Measurements from ENCODE around the gene CELSR1.
A peak's percentile ranks its signal among the peaks of the same experiment; 100 is the strongest.

CELSR1 gene

DNA sequence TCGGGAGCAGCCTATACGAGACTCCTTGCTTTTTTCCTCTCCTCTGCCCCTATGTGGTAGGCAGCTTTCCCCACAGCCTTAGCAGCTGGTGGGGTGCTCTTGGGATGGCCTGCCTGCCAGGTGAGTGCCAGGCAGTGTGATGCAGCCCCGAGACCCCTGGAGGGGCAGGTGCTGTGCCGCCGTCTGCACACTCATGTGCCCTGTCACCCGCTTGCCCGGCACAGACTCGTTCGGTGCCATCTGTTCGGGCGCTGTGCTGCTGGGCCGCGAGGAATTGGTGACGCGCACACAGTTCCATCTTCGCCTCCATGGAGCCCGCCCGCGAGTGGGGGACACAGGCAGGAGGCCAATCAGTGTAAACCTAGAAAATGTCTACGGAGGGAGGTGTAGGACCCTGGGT is 186.8 kb downstream of the CELSR1 start:
- no peak for ATAC-seq (replicated peaks)
- DNase-seq, result no peak
- peak overlapping the region; percentile 33 for H3K27ac Mint-ChIP-seq
- H3K4me3 Mint-ChIP-seq, result no peak overlapping the region
- H3K4me1 Mint-ChIP-seq, result peaks cover 15 to 16% of the 10 kb centered on the region in 2 donors
- no peaks in the 10 kb centered on the region for H3K27me3 Mint-ChIP-seq
- no peaks in the 10 kb centered on the region for H3K9me3 Mint-ChIP-seq
- H3K36me3 Mint-ChIP-seq, result peaks cover 56 to 77% of the 10 kb centered on the region in 2 donors

DNA sequence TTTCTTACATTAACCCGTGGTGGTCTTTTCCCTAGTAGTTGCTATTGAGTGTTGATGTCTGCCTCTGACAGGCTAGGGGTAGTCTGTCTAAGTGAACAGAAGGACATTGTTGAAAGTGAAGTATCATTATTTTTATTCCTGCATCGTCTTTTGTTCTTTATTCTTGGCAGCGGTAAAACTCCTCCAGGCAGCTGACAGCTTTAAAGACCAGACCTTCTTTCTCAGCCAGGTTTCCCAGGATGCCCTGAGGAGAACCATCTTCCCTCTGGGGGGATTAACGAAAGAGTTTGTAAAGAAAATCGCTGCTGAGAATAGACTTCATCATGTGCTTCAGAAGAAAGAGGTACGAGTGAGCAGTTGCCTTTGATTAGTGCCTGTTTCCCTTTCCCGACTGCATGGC is 187.3 kb downstream of the CELSR1 start:
- Mint-ChIP-seq H3K4me3 (no peak overlapping the region), H3K27ac (no peak overlapping the region), H3K9me3 (no peaks in the 10 kb centered on the region), H3K4me1 (peaks cover 13 to 15% of the 10 kb centered on the region in 2 donors), H3K27me3 (no peaks in the 10 kb centered on the region), H3K36me3 (peaks cover 53 to 74% of the 10 kb centered on the region in 2 donors)
- DNase-seq (no peak), ATAC-seq (replicated peaks) (no peak)

DNA sequence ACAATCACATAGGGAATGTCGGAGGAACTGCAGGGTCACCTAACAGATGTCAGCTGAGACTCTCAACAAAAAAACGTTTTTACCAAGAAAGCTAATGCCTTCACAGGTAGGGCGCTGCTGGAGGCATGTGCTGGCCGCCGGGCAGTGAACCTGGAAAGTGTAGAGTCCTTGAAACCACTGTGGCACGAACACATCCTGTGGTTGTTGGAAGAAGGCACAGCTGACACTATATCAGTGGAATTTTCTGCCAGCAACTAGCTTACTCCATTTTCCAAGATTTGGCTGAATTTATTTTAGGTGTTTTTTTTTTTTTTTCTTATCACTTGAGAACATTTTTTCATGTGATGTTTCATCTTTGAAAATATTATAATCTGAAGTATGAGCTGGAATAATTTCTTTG is 187.7 kb downstream of the CELSR1 start:
- Mint-ChIP-seq H3K27me3 (no peaks in the 10 kb centered on the region), H3K36me3 (peaks cover 54 to 76% of the 10 kb centered on the region in 2 donors), H3K4me1 (peaks cover 13 to 15% of the 10 kb centered on the region in 2 donors), H3K27ac (no peak overlapping the region), H3K4me3 (no peak overlapping the region), H3K9me3 (no peaks in the 10 kb centered on the region)
- no peak for DNase-seq
- no peak for ATAC-seq (replicated peaks)

DNA sequence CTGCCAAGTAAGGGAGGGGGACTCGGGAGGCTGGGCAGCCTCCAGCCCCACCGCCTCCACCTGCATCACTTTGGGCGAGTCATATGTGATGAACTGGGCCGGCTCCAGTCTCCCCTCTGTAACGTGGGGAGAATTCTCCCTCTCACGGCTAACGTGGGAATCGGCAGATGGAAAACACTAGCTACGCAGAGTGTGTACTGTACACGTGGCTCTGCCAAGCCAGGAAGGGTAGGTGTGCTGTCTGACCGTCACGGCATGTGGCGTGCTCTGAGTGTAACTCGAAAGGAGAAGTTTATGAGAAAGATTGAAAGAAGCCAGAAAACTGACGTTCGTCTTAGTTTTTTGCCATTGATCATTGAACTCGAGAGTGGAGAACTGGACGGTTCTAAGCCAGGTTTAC is 188.2 kb downstream of the CELSR1 start:
- Mint-ChIP-seq H3K27me3 (no peaks in the 10 kb centered on the region), H3K9me3 (no peaks in the 10 kb centered on the region), H3K27ac (peak overlapping the region; percentile 42), H3K4me1 (peaks cover 12 to 15% of the 10 kb centered on the region in 2 donors), H3K4me3 (no peak overlapping the region), H3K36me3 (peaks cover 59 to 78% of the 10 kb centered on the region in 2 donors)
- DNase-seq (no peak), ATAC-seq (replicated peaks) (no peak)

DNA sequence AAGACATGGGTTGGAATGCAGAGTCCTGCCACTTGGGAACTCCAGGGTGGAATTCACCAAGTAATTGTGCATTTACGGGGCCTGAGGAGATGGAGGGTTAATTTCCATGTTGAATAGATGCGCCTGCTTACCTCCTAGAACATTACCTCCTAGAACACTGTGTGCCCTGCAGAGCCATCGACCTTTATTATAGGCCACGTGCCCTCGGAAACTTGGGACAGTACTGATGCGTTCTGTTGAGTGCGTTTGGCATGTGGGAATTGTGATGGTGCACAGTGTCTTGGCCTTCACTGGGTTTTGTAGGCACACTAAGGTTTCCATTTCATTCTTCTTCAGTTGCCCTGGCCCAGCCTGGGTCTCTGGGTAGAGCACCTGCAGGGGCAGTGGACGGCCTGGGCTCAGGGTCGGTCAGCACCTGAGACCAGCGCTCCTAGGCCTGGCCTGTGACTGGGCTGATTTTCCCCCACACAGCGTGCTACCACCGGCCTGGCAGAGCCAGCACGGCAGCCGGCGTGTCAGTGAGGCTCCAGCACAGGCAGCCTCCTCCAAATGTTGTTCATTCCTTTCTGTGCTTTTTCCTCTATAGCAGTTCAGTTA is 189.2 kb downstream of the CELSR1 start:
- ATAC-seq (replicated peaks), result no peak
- DNase-seq, result no peak
- Mint-ChIP-seq H3K27me3 (no peaks in the 10 kb centered on the region), H3K9me3 (no peaks in the 10 kb centered on the region), H3K27ac (no peak overlapping the region), H3K36me3 (peaks cover 56 to 76% of the 10 kb centered on the region in 2 donors), H3K4me3 (no peak overlapping the region), H3K4me1 (peaks cover 7 to 9% of the 10 kb centered on the region in 2 donors)

DNA sequence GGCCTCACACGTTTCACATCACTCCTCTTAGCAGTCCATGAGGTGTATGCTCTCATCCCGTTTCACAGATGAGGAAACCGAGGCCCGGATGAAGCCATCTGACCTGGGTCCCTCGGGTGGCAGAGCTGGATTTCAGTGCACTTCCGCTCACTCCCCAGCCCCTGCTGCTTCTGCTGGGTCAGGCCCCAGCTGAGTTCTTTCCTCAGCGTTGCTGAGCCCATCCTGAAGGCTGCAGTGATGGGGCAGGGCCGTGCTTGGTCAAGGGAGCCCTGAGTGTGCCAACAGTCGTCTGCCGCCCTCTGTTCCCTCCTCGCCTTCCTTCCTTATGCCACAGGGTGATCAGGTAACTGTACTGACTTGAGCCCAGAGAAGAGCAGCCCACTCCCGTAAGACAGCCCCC is 189.8 kb downstream of the CELSR1 start:
- H3K27me3 Mint-ChIP-seq, result no peaks in the 10 kb centered on the region
- H3K9me3 Mint-ChIP-seq, result no peaks in the 10 kb centered on the region
- no peak for DNase-seq
- no peak for ATAC-seq (replicated peaks)
- peaks cover 3% of the 10 kb centered on the region in 2 donors for H3K4me1 Mint-ChIP-seq
- peaks cover 58 to 74% of the 10 kb centered on the region in 2 donors for H3K36me3 Mint-ChIP-seq
- H3K27ac Mint-ChIP-seq, result no peak overlapping the region
- no peak overlapping the region for H3K4me3 Mint-ChIP-seq

DNA sequence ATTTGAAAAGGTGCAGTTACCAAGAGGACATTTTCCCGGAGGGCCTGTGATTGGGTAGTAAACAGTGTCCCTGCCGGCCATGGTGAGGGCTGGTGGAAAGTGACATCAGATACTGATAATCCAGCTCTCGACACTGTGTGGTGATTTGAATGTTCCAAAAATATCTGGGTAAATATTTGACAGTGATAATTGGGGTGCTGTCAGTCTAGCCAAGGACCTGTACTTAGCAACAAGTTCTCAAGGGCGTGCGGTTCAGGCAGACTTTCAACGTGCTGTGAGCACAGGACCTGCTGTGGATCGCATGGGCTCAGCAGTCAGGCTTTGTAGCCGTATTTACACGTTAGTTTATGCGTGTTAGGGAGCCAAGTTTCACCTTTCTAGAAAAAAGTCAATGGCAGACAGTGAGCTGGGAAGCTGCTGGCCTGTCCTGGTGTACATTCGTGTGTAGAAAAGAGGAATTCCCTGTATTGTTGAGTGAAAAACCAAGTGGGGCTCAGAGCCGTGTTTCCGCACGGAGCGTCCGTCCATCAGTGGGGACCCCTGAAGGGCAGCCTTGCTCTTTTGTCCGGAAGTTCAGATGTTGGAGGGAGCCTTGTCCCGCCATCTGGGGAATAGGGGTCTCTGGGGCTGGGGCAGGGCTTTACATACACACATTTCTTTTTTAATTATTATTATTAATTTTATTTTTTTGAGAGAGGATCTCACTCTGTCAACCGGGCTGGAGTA is 190.6 kb downstream of the CELSR1 start:
- no peak overlapping the region for H3K4me3 Mint-ChIP-seq
- no peaks in the 10 kb centered on the region for H3K9me3 Mint-ChIP-seq
- H3K36me3 Mint-ChIP-seq, result peaks cover 60 to 75% of the 10 kb centered on the region in 2 donors

DNA sequence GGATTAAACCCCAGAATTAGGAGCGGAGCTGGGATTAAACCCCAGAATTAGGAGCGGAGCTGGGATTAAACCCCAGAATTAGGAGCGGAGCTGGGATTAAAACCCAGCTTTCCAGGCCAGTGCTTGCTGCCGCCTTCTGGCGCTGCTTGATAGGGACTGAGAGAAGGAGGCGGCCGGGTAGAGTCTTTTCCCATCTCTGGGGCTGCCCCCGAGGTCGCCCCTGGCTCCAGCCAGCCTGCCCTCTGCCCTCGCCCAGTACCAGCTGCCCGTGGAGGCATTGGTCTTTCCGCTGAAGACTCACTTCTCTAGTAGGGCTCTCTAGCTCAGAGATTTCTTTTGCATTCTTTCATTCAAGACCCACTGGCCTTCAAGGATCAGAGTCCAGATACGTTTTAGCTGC is 196.7 kb downstream of the CELSR1 start:
- Mint-ChIP-seq H3K27ac (no peak overlapping the region), H3K9me3 (no peaks in the 10 kb centered on the region), H3K4me1 (peaks cover 22 to 35% of the 10 kb centered on the region in 2 donors), H3K27me3 (no peaks in the 10 kb centered on the region), H3K4me3 (no peak overlapping the region), H3K36me3 (peaks cover 52 to 59% of the 10 kb centered on the region in 2 donors)
- DNase-seq (no peak), ATAC-seq (replicated peaks) (no peak)

More for the DNA sequence above, 190.6 kb downstream of the CELSR1 start:
- Mint-ChIP-seq H3K4me1 (peaks cover 0 to 7% of the 10 kb centered on the region in 2 donors), H3K27ac (peak overlapping the region; percentile 31), H3K27me3 (no peaks in the 10 kb centered on the region)
- DNase-seq (no peak), ATAC-seq (replicated peaks) (no peak)

DNA sequence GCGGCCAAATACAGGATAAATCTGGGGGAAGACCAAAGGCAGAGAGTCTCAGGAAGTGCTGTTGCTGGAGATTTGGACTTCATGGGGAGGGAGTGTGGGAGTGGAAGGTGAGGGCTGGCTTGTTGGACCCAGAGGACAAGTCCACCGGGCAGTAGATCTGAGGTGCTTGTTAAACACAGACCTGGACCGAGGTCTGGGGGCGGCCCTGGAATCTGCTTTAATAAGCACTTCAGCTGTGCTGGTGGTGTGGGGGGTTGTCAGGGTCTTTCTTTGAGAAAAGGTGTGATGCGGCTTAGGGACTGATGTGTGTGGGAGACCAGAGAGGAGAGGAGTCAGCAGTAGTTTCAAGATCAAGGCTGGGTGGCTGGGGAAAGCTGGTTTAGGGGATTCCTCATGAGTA is 197.5 kb downstream of the CELSR1 start:
- ATAC-seq (replicated peaks) (no peak), DNase-seq (no peak)
- H3K4me1 Mint-ChIP-seq, result peaks cover 24 to 40% of the 10 kb centered on the region in 2 donors
- H3K9me3 Mint-ChIP-seq, result no peaks in the 10 kb centered on the region
- H3K27ac Mint-ChIP-seq, result no peak overlapping the region
- no peaks in the 10 kb centered on the region for H3K27me3 Mint-ChIP-seq
- H3K4me3 Mint-ChIP-seq, result no peak overlapping the region
- peaks cover 50 to 55% of the 10 kb centered on the region in 2 donors for H3K36me3 Mint-ChIP-seq

DNA sequence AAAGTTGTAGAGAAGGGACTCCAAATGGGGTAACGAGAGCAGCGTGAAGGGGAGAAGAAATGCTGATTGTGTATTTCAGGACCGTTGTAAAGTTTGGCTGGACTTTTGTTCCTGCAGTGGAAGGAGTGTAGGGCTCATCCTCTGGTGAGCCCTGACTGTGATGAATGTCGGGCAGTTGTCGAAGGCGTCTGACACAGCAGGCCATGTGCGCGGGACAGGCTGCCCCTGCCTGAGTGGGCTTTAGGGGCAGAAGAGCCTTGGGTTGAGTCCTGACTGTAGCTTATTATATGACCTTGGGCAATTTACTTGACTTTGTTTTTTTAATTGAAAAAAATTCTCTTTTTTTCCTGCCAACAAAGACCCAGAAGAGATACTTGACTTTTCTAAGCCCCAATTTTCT is 198.8 kb downstream of the CELSR1 start:
- Mint-ChIP-seq H3K9me3 (no peaks in the 10 kb centered on the region), H3K4me1 (peaks cover 24 to 47% of the 10 kb centered on the region in 2 donors), H3K27ac (no peak overlapping the region), H3K27me3 (no peaks in the 10 kb centered on the region), H3K36me3 (peaks cover 42 to 44% of the 10 kb centered on the region in 2 donors), H3K4me3 (no peak overlapping the region)
- DNase-seq (no peak), ATAC-seq (replicated peaks) (no peak)

DNA sequence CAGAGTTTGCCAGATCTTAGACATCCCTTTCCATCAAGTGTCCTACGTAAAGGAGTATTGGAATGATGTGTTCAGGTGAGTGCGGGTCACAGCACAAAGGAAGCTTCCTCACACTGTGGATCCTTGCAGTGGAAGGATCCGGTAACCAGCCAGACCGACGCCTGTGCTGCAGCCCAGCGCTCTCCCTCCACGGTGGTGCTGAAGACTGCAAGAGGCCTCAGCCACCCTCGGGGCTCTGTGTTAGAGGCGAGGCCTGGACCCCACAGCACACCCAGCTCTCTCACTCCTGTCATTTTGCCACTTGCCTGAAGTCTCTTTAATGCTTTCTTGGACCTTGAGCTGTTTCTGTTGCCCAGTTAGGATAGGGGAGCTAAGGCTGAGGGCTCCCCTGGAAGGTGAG is 199.6 kb downstream of the CELSR1 start:
- Mint-ChIP-seq H3K27ac (no peak overlapping the region), H3K27me3 (no peaks in the 10 kb centered on the region), H3K4me1 (peaks cover 24 to 47% of the 10 kb centered on the region in 2 donors), H3K9me3 (no peaks in the 10 kb centered on the region), H3K4me3 (no peak overlapping the region), H3K36me3 (peaks cover 39 to 42% of the 10 kb centered on the region in 2 donors)
- ATAC-seq (replicated peaks), result no peak
- DNase-seq, result no peak

DNA sequence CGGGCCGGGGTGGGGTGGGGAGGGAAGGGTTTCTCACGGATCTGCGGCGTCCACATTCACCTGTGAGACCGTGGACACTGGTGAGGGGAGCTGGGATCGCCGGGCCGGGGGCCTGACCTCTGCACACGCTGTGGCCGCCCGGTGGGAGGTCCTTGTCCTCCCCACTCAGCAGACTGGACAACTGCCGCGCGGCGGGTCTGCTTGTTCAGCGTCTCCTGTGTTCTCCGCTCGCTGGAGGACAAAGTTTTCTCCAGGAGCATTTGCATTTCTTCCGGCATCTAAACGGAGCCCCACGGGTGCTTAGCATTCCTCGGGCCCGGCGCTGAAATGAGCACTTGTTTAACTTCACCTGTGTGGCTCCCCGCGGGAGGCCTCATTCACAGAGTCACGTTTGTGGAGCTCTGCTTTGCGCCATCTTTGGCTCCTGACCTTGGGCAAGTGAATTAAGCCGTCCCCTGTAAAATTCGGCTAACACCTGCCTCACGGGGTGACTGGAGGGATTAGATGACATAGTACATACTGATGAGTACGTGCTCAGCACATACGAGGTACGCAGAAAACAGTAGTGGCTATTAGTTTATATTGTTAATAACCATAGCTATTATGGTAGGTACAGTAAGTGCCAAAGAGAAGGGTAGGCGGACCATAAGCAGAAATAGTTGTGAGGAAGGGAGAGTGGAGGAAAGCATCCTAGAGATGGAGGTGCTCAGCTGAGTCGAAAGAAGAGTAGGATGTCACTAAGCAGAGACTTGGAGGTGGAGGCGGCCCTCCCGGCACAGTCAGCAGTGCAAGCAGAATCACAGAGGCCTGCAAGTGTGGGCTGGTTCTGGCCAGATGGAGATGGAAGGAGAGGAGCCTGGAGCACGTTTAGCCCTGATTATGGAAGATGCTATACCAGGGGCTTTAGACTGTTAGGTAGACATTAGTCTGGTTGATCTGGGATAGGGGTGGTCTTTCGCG is 201.0 kb downstream of the CELSR1 start:
- peaks cover 29 to 33% of the 10 kb centered on the region in 2 donors for H3K36me3 Mint-ChIP-seq
- no peak for DNase-seq

DNA sequence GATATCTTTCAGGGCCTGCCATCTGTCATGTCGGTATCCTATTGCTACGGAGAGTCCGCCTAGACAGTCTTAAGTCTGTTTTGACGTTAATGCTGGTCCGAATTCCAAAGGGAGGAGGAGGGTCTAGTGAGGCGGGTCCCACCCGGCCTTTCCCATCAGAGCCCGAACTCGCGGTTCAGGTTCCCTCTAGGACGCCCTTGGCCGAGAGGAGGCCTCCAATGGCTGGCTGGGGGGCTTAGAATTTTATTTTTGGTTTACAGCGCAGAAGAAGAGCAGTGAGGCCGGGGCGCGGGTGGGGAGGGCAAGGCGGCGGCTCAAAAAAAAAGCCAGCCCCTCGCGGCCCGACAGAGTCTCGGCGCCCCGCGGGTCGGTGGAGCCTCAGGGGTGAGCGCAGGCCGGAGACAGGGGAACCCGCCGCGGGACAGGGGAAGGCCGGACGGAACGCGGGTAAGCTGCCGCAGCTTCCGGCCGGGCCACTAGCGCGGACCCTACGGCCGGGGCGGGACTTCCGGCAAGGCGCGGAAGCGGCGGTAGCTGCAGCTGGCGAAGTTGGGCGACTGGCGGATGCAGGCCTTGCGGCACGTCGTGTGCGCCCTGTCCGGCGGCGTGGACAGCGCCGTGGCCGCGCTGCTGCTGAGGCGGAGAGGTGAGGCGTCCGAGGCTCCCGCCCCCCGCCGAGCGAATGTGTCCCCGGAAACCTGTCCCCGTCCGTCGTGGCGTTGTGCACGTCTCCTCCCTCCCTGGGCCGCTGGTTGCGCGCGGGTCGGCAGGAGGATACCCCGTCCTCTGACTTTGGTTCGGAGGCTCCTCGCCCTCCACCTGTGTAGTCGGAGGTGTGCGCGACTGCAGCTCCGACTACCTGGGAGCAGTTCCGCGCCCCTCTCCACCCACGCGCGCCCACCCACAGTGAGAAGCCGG is 202.0 kb downstream of the CELSR1 start, which contains the start of gene TRMU:
Gene TRMU (plus strand): TSS at position 514 of the 918 bp plus-strand sequence. CDS start 51 bp downstream, at position 565.
- Mint-ChIP-seq H3K27me3 (no peaks in the 10 kb centered on the region), H3K9me3 (no peaks in the 10 kb centered on the region), H3K36me3 (peaks cover 29% of the 10 kb centered on the region in 2 donors), H3K27ac (peak within 1 kb of the TSS; percentile 97), H3K4me3 (peak within 1 kb of the TSS; percentile 89 to 93), H3K4me1 (peaks cover 24 to 38% of the 10 kb centered on the region in 2 donors)
- peak; percentile 94 to 95 for ATAC-seq (replicated peaks)
- peak; percentile 79 for DNase-seq

More for the DNA sequence above, 201.0 kb downstream of the CELSR1 start:
- Mint-ChIP-seq H3K4me1 (peaks cover 24 to 38% of the 10 kb centered on the region in 2 donors), H3K9me3 (no peaks in the 10 kb centered on the region), H3K4me3 (peak overlapping the region; percentile 89 to 93), H3K27me3 (no peaks in the 10 kb centered on the region), H3K27ac (peak overlapping the region; percentile 92)
- ATAC-seq (replicated peaks), result peak; percentile 12 to 14

All from stimulated activated naive B cell treated with anti-CD40 and anti-IgM and Interleukin-4, amounts not matched to agents 10 μg/mL and 1 μg/mL and 100 μg/mL, for 72 hours (primary cell).